CD14-positive monocyte (primary cell): Measurements from ENCODE around the gene DLX6. TPM values are rescaled to one million over a fixed set of nuclear protein-coding genes. Genes with fewer than 3 reads are reported as not detected.

Source experiments
- DNase-seq, 3 donors: peaks; one replicate each; pipeline ENCODE4 v3.0.0-alpha.2; 2011 to 2022
- H2AFZ ChIP-seq: 2 replicates; pipeline ENCODE4 v1.6.0; 2012; ENCODE audit warnings: mild to moderate bottlenecking, low read depth, low read length, inconsistent platforms; ENCODE audit not compliant: insufficient read depth, poor library complexity, severe bottlenecking
- H3K27ac ChIP-seq, 2 donors: 1 replicate in 1 of 2; 2 replicates in 1 of 2; pipeline ENCODE4 v1.5.1; 2012 to 2013; ENCODE audit warnings: low read length in 2 of 2, control low read depth in 1 of 2, inconsistent platforms in 1 of 2, low read depth in 1 of 2, mild to moderate bottlenecking in 1 of 2
- H3K27me3 ChIP-seq, 2 donors: one replicate each; pipeline versions ENCODE4 v1.6.0 to v1.6.1; 2011 to 2013; ENCODE audit warnings: low read length in 2 of 2; ENCODE audit not compliant: control insufficient read depth in 2 of 2, insufficient read depth in 2 of 2
- H3K36me3 ChIP-seq, 2 donors: replicated peaks in 1 of 2; 1 replicate in 1 of 2; 2 replicates in 1 of 2; pipeline versions ENCODE4 v1.5.1 to v1.6.1; 2012 to 2013; ENCODE audit warnings: low read length in 2 of 2, control low read depth in 1 of 2, inconsistent platforms in 1 of 2, mild to moderate bottlenecking in 1 of 2; ENCODE audit not compliant: insufficient read depth in 2 of 2, control insufficient read depth in 1 of 2
- H3K4me1 ChIP-seq, 2 donors: 1 replicate in 1 of 2; 2 replicates in 1 of 2; pipeline versions ENCODE4 v1.5.1 to v1.6.1; 2012 to 2013; ENCODE audit warnings: low read length in 2 of 2, control low read depth in 1 of 2, inconsistent platforms in 1 of 2, mild to moderate bottlenecking in 1 of 2, moderate library complexity in 1 of 2; ENCODE audit not compliant: insufficient read depth in 2 of 2, control insufficient read depth in 1 of 2
- H3K4me2 ChIP-seq: replicated peaks from 2 replicates; pipeline ENCODE3; 2012; ENCODE audit warnings: low read length, moderate library complexity, mild to moderate bottlenecking; ENCODE audit not compliant: poor library complexity, severe bottlenecking; ENCODE audit errors: extremely low read depth
- H3K4me3 ChIP-seq, 3 experiments: fragments of 200-600 bp in 1 of 3; sonication (generic) in 1 of 3; replicated peaks in 1 of 3; 1 replicate in 2 of 3; 2 replicates in 1 of 3; pipeline ENCODE4 v1.5.1; 2011 to 2013; ENCODE audit warnings: low read length in 3 of 3, mild to moderate bottlenecking in 3 of 3, control low read depth in 2 of 3, low read depth in 2 of 3, inconsistent platforms in 1 of 3, moderate library complexity in 1 of 3
- H3K79me2 ChIP-seq: 2 replicates; pipeline ENCODE4 v1.6.0; 2012; ENCODE audit warnings: mild to moderate bottlenecking, control low read depth, inconsistent platforms, low read length, moderate library complexity; ENCODE audit not compliant: insufficient read depth
- H3K9ac ChIP-seq: 2 replicates; pipeline ENCODE4 v1.6.0; 2017; ENCODE audit warnings: low read length, mild to moderate bottlenecking; ENCODE audit not compliant: insufficient read depth, poor library complexity, severe bottlenecking
- H3K9me3 ChIP-seq, 2 donors: replicated peaks in 1 of 2; 1 replicate in 1 of 2; 2 replicates in 1 of 2; pipeline versions ENCODE4 v1.5.1 to v1.6.1; 2012 to 2013; ENCODE audit warnings: low read length in 2 of 2, control low read depth in 1 of 2; ENCODE audit not compliant: control insufficient read depth in 1 of 2, insufficient read depth in 1 of 2
- H4K20me1 ChIP-seq: 2 replicates; pipeline ENCODE4 v1.6.0; 2012; ENCODE audit warnings: mild to moderate bottlenecking, low read length, control low read depth, moderate library complexity; ENCODE audit not compliant: insufficient read depth
- H3K27ac Mint-ChIP-seq, 7 donors: one replicate each; pipeline ENCODE4 v1.8.0; 2020; ENCODE audit warnings: mild to moderate bottlenecking in 7 of 7, mixed read lengths in 7 of 7, moderate library complexity in 6 of 7, inconsistent platforms in 2 of 7
- H3K27me3 Mint-ChIP-seq, 3 donors: one replicate each; pipeline ENCODE4 v1.8.0; 2021 to 2022; ENCODE audit warnings: low read depth in 3 of 3, mild to moderate bottlenecking in 3 of 3, mixed read lengths in 3 of 3, moderate library complexity in 3 of 3, inconsistent platforms in 1 of 3
- H3K36me3 Mint-ChIP-seq, 2 donors: one replicate each; pipeline ENCODE4 v1.8.0; 2020; ENCODE audit warnings: mixed read lengths in 2 of 2, inconsistent platforms in 1 of 2, mild to moderate bottlenecking in 1 of 2
- H3K4me1 Mint-ChIP-seq: one replicate; pipeline ENCODE4 v1.8.0; 2020; ENCODE audit warnings: mild to moderate bottlenecking, mixed read lengths
- H3K4me3 Mint-ChIP-seq, 2 donors: one replicate each; pipeline ENCODE4 v1.8.0; 2020; ENCODE audit warnings: mild to moderate bottlenecking in 2 of 2, mixed read lengths in 2 of 2, moderate library complexity in 1 of 2
- H3K9me3 Mint-ChIP-seq, 7 donors: one replicate each; pipeline ENCODE4 v1.8.0; 2020 to 2022; ENCODE audit warnings: mixed read lengths in 7 of 7, mild to moderate bottlenecking in 6 of 7, moderate library complexity in 6 of 7, inconsistent platforms in 2 of 7
- CTCF ChIP-seq: fragments of 200-600 bp; IDR thresholded peaks from one replicate; pipeline ENCODE4 v1.8.0; 2022; ENCODE audit warnings: antibody characterized with exemption, mild to moderate bottlenecking
- WGBS: methylation state at CpG from one replicate; pipeline ENCODE4 v1.1.5; 2013; ENCODE audit warnings: missing lambda C conversion rate; ENCODE audit not compliant: insufficient coverage; 5-methylcytosine and 5-hydroxymethylcytosine counted together
- intact Hi-C, 2 donors: fragments of 100-400 bp; cut with micrococcal nuclease; formaldehyde crosslinking; loops; one replicate each; pipeline versions ENCODE4 v1.15.0 to v1.15.1; 2023
- polyA plus RNA-seq, 3 donors: library from polyadenylated mRNA; depleted of rRNA in 1 of 3; unstranded in 2 of 3; stranded (reverse) in 1 of 3; fragments of 300-500 nt in 2 of 3; fragments of >200 nt in 1 of 3; fragmentation: Illumina TruSeq in 2 of 3; gene quantifications; 1 replicate in 2 of 3; 2 replicates in 1 of 3; pipeline ENCODE4 v1.2.3, GENCODE V29; 2012 to 2021

The DLX6 gene
- polyA plus RNA-seq, 3 donors = not detected

- H3K4me2 ChIP-seq = no peak overlapping the region
- no peaks in the 10 kb centered on the region for H4K20me1 ChIP-seq
- H3K9ac ChIP-seq = no peak overlapping the region
- H2AFZ ChIP-seq = no peak overlapping the region
- no peaks in the 10 kb centered on the region for H3K36me3 Mint-ChIP-seq
- peaks cover 89 to 94% of the 10 kb centered on the region in 2 donors for H3K27me3 ChIP-seq
- no peak overlapping the region for H3K27ac Mint-ChIP-seq
- H3K4me1 Mint-ChIP-seq = peaks cover 12% of the 10 kb centered on the region
- peaks cover 0 to 38% (median 23%) of the 10 kb centered on the region in 7 donors for H3K9me3 Mint-ChIP-seq
- H3K4me3 Mint-ChIP-seq = peak overlapping the region in 1 of 2 donors; percentile 72
- H3K4me3 ChIP-seq = no peak overlapping the region
- intact Hi-C loops = no loop called here
- H3K36me3 ChIP-seq = no peaks in the 10 kb centered on the region
- peaks cover 0 to 5% of the 10 kb centered on the region in 2 donors for H3K4me1 ChIP-seq
- DNase-seq = no peak
- peaks cover 4 to 72% of the 10 kb centered on the region in 2 donors for H3K9me3 ChIP-seq
- H3K27me3 Mint-ChIP-seq = peaks cover 93 to 96% (median 95%) of the 10 kb centered on the region in 3 donors
- 16% methylated on average over 15 of the region's 18 CpGs for WGBS
- TF ChIP-seq CTCF = no peak
- no peaks in the 10 kb centered on the region for H3K79me2 ChIP-seq
- H3K27ac ChIP-seq = no peak overlapping the region
Measured at GRCh38 chr7:97009753-97010732, 4.7 kb downstream of the DLX6 start.

- Mint-ChIP-seq H3K36me3 (no peaks in the 10 kb centered on the region), H3K4me1 (peaks cover 5% of the 10 kb centered on the region), H3K4me3 (peak overlapping the region in 1 of 2 donors; percentile 76), H3K27ac (no peak overlapping the region), H3K27me3 (peaks cover 93 to 96% (median 96%) of the 10 kb centered on the region in 3 donors), H3K9me3 (peaks cover 0 to 32% (median 21%) of the 10 kb centered on the region in 7 donors)
- Histone ChIP-seq H3K9me3 (peaks cover 0 to 78% of the 10 kb centered on the region in 2 donors), H3K4me2 (no peak overlapping the region), H3K4me3 (no peak overlapping the region), H3K36me3 (no peaks in the 10 kb centered on the region), H3K4me1 (no peaks in the 10 kb centered on the region), H3K27me3 (peaks cover 93 to 97% of the 10 kb centered on the region in 2 donors), H3K27ac (no peak overlapping the region), H3K9ac (no peak overlapping the region), H4K20me1 (no peaks in the 10 kb centered on the region), H3K79me2 (no peaks in the 10 kb centered on the region), H2AFZ (no peak overlapping the region)
- DNase-seq = no peak
- intact Hi-C loops = no loop called here
- no peak for TF ChIP-seq CTCF
- WGBS = no CpG with 5 or more reads among the region's 1 CpG
Measured at GRCh38 chr7:97011104-97011503, 5.8 kb downstream of the DLX6 start.
